Hepatocyte (in vitro differentiated cells): ENCODE measurements around the gene KRT86.
A peak's percentile ranks its signal among the peaks of the same experiment; 100 is the strongest.

Experiments
- CTCF ChIP-seq: fragments of 200-600 bp; sonication (generic); IDR thresholded peaks from 2 replicates; pipeline ENCODE4 v1.5.1; 2016; ENCODE audit warnings: antibody characterized with exemption, mild to moderate bottlenecking; ENCODE audit not compliant: poor library complexity
- EZH2 ChIP-seq: fragments of 200-600 bp; sonication (generic); IDR thresholded peaks from 2 replicates; pipeline ENCODE4 v1.6.1; 2016; ENCODE audit warnings: antibody characterized with exemption, mild to moderate bottlenecking, borderline replicate concordance
- EZH2phosphoT487 ChIP-seq: fragments of 200-600 bp; sonication (generic); IDR thresholded peaks from one replicate; pipeline ENCODE4 v1.6.1; 2018; ENCODE audit warnings: antibody characterized with exemption, mild to moderate bottlenecking, low read depth, moderate library complexity; ENCODE audit not compliant: unreplicated experiment, severe bottlenecking

GRCh38 chr12:52258335-52258901 lies 16.0 kb upstream of the KRT86 start:
- TF ChIP-seq CTCF (peak; percentile 7), EZH2 (peak; percentile 84), EZH2phosphoT487 (no peak)
